Kidney (tissue), 14 donors: ENCODE data around the gene MRTFA. TPM values are rescaled to one million over a fixed set of nuclear protein-coding genes. Genes with fewer than 3 reads are reported as not detected.
A peak's percentile ranks its signal among the peaks of the same experiment; 100 is the strongest.
"Not testable (repeated sequence)": the region's sequence is repeated elsewhere in the genome, so short reads cannot be mapped to it uniquely, and the experiment has no call there.

Experiments used
- DNase-seq, 5 donors: peaks; one replicate each; pipeline ENCODE4 v3.0.0-alpha.2; 2013 to 2020
- FAIRE-seq: peaks from 2 replicates; lab custom pipeline; 2012; peaks lifted over from hg19 to GRCh38; lab: Jason Lieb, UNC
- H3K27ac ChIP-seq, 2 donors: one replicate each; pipeline ENCODE4 v1.7.0; 2013; ENCODE audit warnings: low read depth in 2 of 2, low read length in 2 of 2, inconsistent platforms in 1 of 2
- H3K27me3 ChIP-seq: one replicate; pipeline ENCODE4 v1.7.1; 2013; ENCODE audit warnings: low read length, inconsistent platforms; ENCODE audit not compliant: control insufficient read depth, insufficient read depth
- H3K36me3 ChIP-seq, 3 donors: one replicate each; pipeline versions ENCODE4 v1.7.0 to v1.7.1; 2013; ENCODE audit warnings: low read length in 3 of 3, control low read depth in 1 of 3, inconsistent platforms in 1 of 3; ENCODE audit not compliant: insufficient read depth in 3 of 3, control insufficient read depth in 2 of 3
- H3K4me1 ChIP-seq, 3 donors: one replicate each; pipeline versions ENCODE4 v1.7.0 to v1.7.1; 2013; ENCODE audit warnings: low read length in 3 of 3, inconsistent platforms in 1 of 3, low read depth in 1 of 3; ENCODE audit not compliant: control insufficient read depth in 2 of 3, insufficient read depth in 2 of 3
- H3K4me3 ChIP-seq, 3 donors: one replicate each; pipeline versions ENCODE4 v1.7.0 to v1.8.1; 2013; ENCODE audit warnings: low read length in 3 of 3, control low read depth in 1 of 3, inconsistent platforms in 1 of 3
- H3K9ac ChIP-seq, 3 donors: one replicate each; pipeline versions ENCODE4 v1.7.0 to v1.7.1; 2013; ENCODE audit warnings: low read length in 3 of 3, control low read depth in 1 of 3, inconsistent platforms in 1 of 3
- H3K9me3 ChIP-seq, 3 donors: one replicate each; pipeline versions ENCODE4 v1.7.0 to v1.7.1; 2013; ENCODE audit warnings: low read length in 3 of 3, control low read depth in 1 of 3, inconsistent platforms in 1 of 3; ENCODE audit not compliant: control insufficient read depth in 2 of 3, insufficient read depth in 1 of 3
- CTCF ChIP-seq: IDR thresholded peaks from 3 replicates; pipeline ENCODE4 v1.5.1; 2012; ENCODE audit warnings: mild to moderate bottlenecking, moderate library complexity, borderline replicate concordance; ENCODE audit not compliant: insufficient read depth; ENCODE audit errors: extremely low read depth
- intact Hi-C: fragments of 100-400 bp; cut with DNase I; formaldehyde crosslinking; loops from one replicate; pipeline ENCODE4 v1.11.1; 2022
- polyA plus RNA-seq: library from polyadenylated mRNA; stranded (reverse); fragments of 350-450 nt; fragmentation: Illumina TruSeq; extraction: RNeasy Lipid Tissue Mini Kit (QIAGEN cat#74804); gene quantifications from one replicate; pipeline ENCODE4 v1.2.3, GENCODE V29; 2014; ENCODE audit warnings: low read depth, low replicate concordance; ENCODE audit not compliant: insufficient read depth
- total RNA-seq: library from RNA; stranded (reverse); fragmentation: NEBNext Ultra II Directional; extraction: Animal tissue kit (Norgen Biotek cat#: 25700); gene quantifications from one replicate; pipeline ENCODE4 v1.2.1, GENCODE V29; 2021
- donor health status: control.
- donor health status: control.
- donor health status: control.
- donor health status: control.
- donor health status: control.
- donor health status: DM: yes; HTN: yes; CAD: no.
- donor health status: Normal renal cell carcinoma (clear cell type).

The MRTFA gene
- total and polyA plus RNA-seq, 2 donors from 2014 or later: 12.5 to 59.9 TPM

- FAIRE-seq, H3K4me3 ChIP-seq, H3K27ac ChIP-seq, DNase-seq, H3K36me3 ChIP-seq, H3K9me3 ChIP-seq, H3K27me3 ChIP-seq, H3K9ac ChIP-seq, intact Hi-C loops: not testable (repeated sequence)
- H3K4me1 ChIP-seq: peaks cover 3 to 18% (median 17%) of the 10 kb centered on the region in 3 donors
These were observed 19.4 kb upstream of the MRTFA start for GRCh38 chr22:40655941-40656340.

GRCh38 chr22:40654522-40655167, 18.1 kb upstream of the MRTFA start:
- Histone ChIP-seq H3K36me3 (no peaks in the 10 kb centered on the region), H3K4me3 (peak overlapping the region in 1 of 3 donors; percentile 30), H3K4me1 (peaks cover 3 to 18% (median 17%) of the 10 kb centered on the region in 3 donors), H3K27ac (peak overlapping the region; percentile 72 to 82), H3K9ac (peak overlapping the region in 1 of 3 donors; percentile 56), H3K9me3 (no peaks in the 10 kb centered on the region), H3K27me3 (no peaks in the 10 kb centered on the region)
- intact Hi-C loops: no loop called here
- DNase-seq (peak in 3 of 5 donors; percentile 44 to 79 (median 67)), FAIRE-seq (no peak)
- peak; percentile 27 for TF ChIP-seq CTCF

GRCh38 chr22:40653361-40653760, 16.8 kb upstream of the MRTFA start:
- intact Hi-C loops: no loop called here
- H3K4me3 ChIP-seq: no peak overlapping the region
- DNase-seq: no peak
- no peaks in the 10 kb centered on the region for H3K36me3 ChIP-seq
- no peaks in the 10 kb centered on the region for H3K9me3 ChIP-seq
- FAIRE-seq: no peak
- no peaks in the 10 kb centered on the region for H3K27me3 ChIP-seq
- peaks cover 3 to 18% (median 17%) of the 10 kb centered on the region in 3 donors for H3K4me1 ChIP-seq
- peak overlapping the region; percentile 51 to 98 for H3K27ac ChIP-seq
- H3K9ac ChIP-seq: peak overlapping the region in 1 of 3 donors; percentile 10
- TF ChIP-seq CTCF: no peak

GRCh38 chr22:40651563-40652501, 15.3 kb upstream of the MRTFA start:
- FAIRE-seq: peak; percentile 11

More at GRCh38 chr22:40651563-40652501, 15.3 kb upstream of the MRTFA start:
- no peak for TF ChIP-seq CTCF
- Histone ChIP-seq H3K9ac (peak overlapping the region in 2 of 3 donors; percentile 63 to 80), H3K27ac (peak overlapping the region; percentile 98), H3K27me3 (no peaks in the 10 kb centered on the region), H3K4me3 (peak overlapping the region; percentile 43 to 66 (median 58)), H3K4me1 (peaks cover 3 to 18% (median 17%) of the 10 kb centered on the region in 3 donors), H3K9me3 (no peaks in the 10 kb centered on the region), H3K36me3 (no peaks in the 10 kb centered on the region)
- DNase-seq: peak; percentile 78 to 98 (median 83)
- intact Hi-C loops: no loop called here
